ENCODE data around the gene SPCS1. TPM values are rescaled to one million over a fixed set of nuclear protein-coding genes. Genes with fewer than 3 reads are reported as not detected.

SPCS1 gene
- total and polyA plus RNA-seq, 7 donors = 55.7 to 133 (median 85.6) TPM

DNA sequence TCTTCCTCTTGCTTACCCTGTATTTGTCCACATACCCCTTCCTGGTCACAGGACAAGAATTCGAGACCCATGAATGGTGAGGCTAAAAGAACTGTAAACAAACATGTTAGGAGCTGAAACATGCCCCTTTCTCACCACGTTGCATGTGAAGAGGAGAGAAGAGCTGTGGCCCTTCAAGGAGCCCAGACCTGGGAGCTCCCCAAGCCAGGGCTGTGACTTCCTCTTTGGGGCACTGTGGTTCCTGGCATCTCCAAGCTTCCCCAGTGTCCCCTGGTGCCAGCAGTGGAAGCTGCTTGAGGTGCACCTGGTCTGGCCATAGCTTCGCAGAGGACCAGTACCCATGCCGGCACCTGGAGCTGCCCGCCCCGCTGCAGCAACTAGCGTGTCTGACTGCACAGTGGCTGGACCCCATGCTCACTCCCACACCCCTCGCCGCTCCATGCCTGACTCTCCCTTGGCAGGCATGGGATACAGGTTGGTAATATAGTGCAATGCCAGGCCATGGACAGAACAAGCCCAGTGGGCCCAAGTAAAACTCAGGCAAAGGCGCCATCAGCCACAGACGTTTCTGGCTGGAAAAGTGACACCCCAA is 9.9 kb downstream of the SPCS1 start:
- Histone ChIP-seq H3K36me3 (ENCODE audit: insufficient read depth in 1 of 2, low read depth in 1 of 2) (peaks cover 0 to 23% of the 10 kb centered on the region in 2 donors), H3K4me1 (no peaks in the 10 kb centered on the region), H3K9me3 (no peaks in the 10 kb centered on the region), H3K27ac (no peak overlapping the region), H3K4me3 (no peak overlapping the region), H3K27me3 (ENCODE audit: insufficient read depth in 3 of 3, low read length in 2 of 3) (no peaks in the 10 kb centered on the region)
- intact Hi-C loops (cut with DNase I) = no loop called here
- DNase-seq (no peak), ATAC-seq (no peak)
- 90 to 93% (median 91%) methylated on average over 11 of the region's 11 CpGs for WGBS, 3 donors
- TF ChIP-seq, protein P1, sequence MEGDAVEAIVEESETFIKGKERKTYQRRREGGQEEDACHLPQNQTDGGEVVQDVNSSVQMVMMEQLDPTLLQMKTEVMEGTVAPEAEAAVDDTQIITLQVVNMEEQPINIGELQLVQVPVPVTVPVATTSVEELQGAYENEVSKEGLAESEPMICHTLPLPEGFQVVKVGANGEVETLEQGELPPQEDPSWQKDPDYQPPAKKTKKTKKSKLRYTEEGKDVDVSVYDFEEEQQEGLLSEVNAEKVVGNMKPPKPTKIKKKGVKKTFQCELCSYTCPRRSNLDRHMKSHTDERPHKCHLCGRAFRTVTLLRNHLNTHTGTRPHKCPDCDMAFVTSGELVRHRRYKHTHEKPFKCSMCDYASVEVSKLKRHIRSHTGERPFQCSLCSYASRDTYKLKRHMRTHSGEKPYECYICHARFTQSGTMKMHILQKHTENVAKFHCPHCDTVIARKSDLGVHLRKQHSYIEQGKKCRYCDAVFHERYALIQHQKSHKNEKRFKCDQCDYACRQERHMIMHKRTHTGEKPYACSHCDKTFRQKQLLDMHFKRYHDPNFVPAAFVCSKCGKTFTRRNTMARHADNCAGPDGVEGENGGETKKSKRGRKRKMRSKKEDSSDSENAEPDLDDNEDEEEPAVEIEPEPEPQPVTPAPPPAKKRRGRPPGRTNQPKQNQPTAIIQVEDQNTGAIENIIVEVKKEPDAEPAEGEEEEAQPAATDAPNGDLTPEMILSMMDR (IDR thresholded peaks at IDR 0.05) = no peak

DNA sequence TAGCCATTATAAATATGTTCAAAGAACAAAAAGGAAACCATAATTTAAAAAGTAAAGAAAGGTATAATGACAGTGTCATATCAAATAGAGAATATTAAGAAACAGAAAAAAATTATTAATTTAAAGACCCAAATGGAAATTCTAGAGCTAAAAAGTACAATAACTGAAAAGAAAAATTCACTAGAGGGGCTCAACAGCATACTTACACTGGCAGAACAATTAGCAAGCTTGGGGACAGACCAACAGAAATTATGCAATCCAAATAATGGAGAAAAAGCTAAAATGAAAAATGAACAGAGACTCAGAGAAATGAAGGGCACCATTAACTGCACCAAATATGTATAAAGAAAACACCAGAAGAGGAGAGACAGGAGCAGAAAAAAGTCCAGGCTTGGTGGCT is 13.7 kb downstream of the SPCS1 start:
- Histone ChIP-seq H3K4me1 (no peaks in the 10 kb centered on the region), H3K27me3 (ENCODE audit: insufficient read depth in 3 of 3, low read length in 2 of 3) (no peaks in the 10 kb centered on the region), H3K27ac (no peak overlapping the region), H3K36me3 (ENCODE audit: insufficient read depth in 1 of 2, low read depth in 1 of 2) (peaks cover 0 to 10% of the 10 kb centered on the region in 2 donors), H3K4me3 (no peak overlapping the region), H3K9me3 (no peaks in the 10 kb centered on the region)
- no peak for DNase-seq
- TF ChIP-seq, protein P1 (IDR thresholded peaks at IDR 0.05) = no peak
- ATAC-seq = no peak
- intact Hi-C loops (cut with DNase I) = no loop called here

DNA sequence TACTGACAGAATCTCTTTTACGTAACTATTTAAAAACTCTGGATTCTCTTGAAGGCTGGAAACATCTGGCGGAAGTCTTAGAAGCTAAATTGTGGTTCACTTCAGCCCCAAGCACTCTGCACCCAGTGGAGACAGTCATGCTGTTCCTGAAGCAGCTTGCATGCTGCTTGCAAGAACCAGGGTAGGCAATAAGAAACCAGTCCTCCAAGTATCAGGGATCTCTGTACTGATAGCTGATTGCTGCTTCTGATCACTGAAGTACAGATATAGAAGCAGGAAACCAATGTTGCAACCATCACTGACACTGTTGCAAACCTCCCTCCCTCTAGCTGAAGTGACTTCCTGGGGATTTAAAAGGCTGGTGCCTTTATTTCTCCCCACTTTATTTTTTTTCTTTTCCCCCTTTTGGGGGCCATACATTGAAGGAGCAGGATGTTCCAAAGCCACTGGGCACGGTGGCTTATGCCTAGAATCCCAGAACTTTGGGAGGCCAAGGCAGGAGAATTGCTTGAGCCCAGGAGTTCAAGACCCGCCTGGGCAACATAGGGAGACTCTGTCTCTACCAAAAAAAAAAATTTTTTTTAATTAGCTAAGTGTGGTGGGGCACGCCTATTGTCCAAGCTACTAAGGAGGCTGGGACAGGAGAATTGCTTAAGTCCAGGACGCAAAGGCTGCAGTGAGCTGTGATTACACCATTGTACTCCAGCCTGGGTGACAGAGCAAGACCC is 15.3 kb downstream of the SPCS1 start:
- WGBS, 3 donors = 91 to 94% (median 94%) methylated on average over 6 of the region's 6 CpGs
- peaks cover 0 to 10% of the 10 kb centered on the region in 2 donors for H3K36me3 ChIP-seq (ENCODE audit: insufficient read depth in 1 of 2, low read depth in 1 of 2)
- intact Hi-C loops (cut with DNase I) = no loop called here
- TF ChIP-seq, protein P1 (IDR thresholded peaks at IDR 0.05) = no peak
- no peak for DNase-seq
- no peak for ATAC-seq
- no peaks in the 10 kb centered on the region for H3K27me3 ChIP-seq (ENCODE audit: insufficient read depth in 3 of 3, low read length in 2 of 3)
- H3K9me3 ChIP-seq = no peaks in the 10 kb centered on the region
- no peaks in the 10 kb centered on the region for H3K4me1 ChIP-seq
- H3K27ac ChIP-seq = no peak overlapping the region
- H3K4me3 ChIP-seq = no peak overlapping the region

DNA sequence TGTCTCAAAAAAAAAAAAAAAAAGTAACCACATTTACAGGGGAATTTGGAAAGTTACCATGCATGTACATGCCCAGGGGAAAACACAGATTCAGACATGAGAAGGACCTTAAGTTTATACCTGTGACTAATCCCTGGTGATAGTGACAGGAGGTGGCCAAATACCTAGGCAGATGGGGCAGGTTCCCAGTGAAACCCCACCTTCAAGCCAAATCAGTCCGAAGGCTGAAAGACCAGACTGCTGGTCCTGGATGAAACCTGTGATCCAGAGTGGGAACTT is 15.8 kb downstream of the SPCS1 start:
- Histone ChIP-seq H3K27me3 (ENCODE audit: insufficient read depth in 3 of 3, low read length in 2 of 3) (no peaks in the 10 kb centered on the region), H3K36me3 (ENCODE audit: insufficient read depth in 1 of 2, low read depth in 1 of 2) (peaks cover 0 to 10% of the 10 kb centered on the region in 2 donors), H3K4me3 (no peak overlapping the region), H3K4me1 (no peaks in the 10 kb centered on the region), H3K9me3 (no peaks in the 10 kb centered on the region), H3K27ac (no peak overlapping the region)
- ATAC-seq (no peak), DNase-seq (no peak)
- WGBS, 3 donors = 98 to 100% (median 100%) methylated on average over 1 of the region's 1 CpG
- intact Hi-C loops (cut with DNase I) = no loop called here
- TF ChIP-seq, protein P1 (IDR thresholded peaks at IDR 0.05) = no peak

DNA sequence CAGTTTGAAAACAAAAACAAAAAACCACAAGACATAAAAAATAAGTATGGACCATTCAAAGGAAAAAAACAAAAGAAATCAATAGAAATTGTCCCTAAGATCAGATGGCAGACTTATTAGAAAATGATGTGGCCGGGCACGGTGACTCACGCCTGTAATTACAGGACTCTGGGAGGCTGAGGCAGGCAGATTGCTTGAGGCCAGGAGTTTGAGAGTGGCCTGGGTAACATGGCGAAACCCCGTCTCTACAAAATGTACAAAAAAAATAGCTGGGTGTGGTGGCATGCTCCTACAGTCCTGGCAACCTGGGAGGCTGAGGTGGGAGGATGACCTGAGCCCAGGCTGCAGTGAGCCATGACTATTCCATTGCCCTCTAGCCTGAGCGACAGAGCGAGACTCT is 16.6 kb downstream of the SPCS1 start:
- no peaks in the 10 kb centered on the region for H3K9me3 ChIP-seq
- peaks cover 0 to 10% of the 10 kb centered on the region in 2 donors for H3K36me3 ChIP-seq (ENCODE audit: insufficient read depth in 1 of 2, low read depth in 1 of 2)
- ATAC-seq (no peak), DNase-seq (no peak)
- no peaks in the 10 kb centered on the region for H3K4me1 ChIP-seq
- TF ChIP-seq, protein P1 (IDR thresholded peaks at IDR 0.05) = no peak
- H3K27ac ChIP-seq = no peak overlapping the region
- no peak overlapping the region for H3K4me3 ChIP-seq
- WGBS, 3 donors = 93 to 98% (median 96%) methylated on average over 7 of the region's 7 CpGs
- no peaks in the 10 kb centered on the region for H3K27me3 ChIP-seq (ENCODE audit: insufficient read depth in 3 of 3, low read length in 2 of 3)
- intact Hi-C loops (cut with DNase I) = no loop called here
